ENCODE data around the gene CHD1.

GRCh38 chr5:98954392-98955028 is 25.7 kb upstream of the CHD1 start:
- TF ChIP-seq CTBP1 (IDR thresholded peaks at IDR 0.05; ENCODE audit: borderline replicate concordance) (no peak), ZNF384 (IDR thresholded peaks at IDR 0.05) (no peak), FOXA1 (IDR thresholded peaks at IDR 0.05) (no peak), ELF4 (IDR thresholded peaks at IDR 0.05) (no peak), TARDBP (IDR thresholded peaks at IDR 0.05) (no peak), SP1 (IDR thresholded peaks at IDR 0.05) (no peak), ARNT (IDR thresholded peaks at IDR 0.05) (no peak)

All from HEK293T (cell line).